ENCODE results near the gene LYSMD1.

LYSMD1 gene

DNA sequence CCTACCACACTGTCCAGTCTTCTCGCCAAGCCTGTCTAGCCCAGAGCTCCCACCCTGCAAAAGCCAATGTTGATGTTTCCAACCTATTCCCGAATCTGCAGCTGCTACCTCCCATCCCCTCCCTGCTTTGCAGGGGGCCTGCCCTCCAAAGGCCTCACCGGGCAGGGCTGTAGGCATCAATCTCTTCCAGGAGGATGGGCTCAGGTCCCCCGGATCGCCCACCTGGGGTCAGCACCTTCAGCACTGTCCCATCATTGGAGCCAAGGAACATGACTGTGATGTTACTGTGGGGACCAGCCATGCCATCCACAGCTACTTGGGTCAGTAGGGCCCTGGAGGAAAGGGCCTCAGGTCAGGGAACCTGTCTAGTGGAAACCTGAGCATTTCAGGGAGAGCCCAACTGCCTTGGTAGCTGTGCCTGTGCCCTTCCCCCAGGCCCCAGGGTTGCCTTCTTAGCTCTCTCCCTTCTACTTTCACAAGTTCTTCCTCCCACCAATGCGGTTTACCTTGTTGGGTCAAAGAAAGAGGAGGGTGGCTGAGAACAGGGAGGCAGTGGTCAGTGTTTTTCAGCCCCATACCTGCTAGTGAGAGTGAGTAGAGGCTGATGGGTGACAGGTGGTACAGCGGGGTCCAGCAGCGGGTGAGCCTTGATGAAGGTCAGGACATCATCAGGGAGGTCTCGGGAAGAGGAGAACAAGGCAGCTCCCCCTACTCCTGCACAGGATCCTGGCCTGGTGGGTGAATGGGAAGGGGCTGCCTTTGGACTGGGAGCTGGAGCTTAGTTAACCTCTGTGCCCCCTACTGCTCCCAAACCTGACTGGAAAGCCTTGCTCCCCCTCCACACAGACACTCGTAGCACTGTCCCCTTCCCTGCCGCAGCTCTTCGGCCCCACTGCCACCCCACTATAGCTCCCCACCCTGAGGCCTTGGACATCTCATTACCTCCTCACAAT, 30.0 kb downstream of the LYSMD1 start:
- no peak for DNase-seq

DNA sequence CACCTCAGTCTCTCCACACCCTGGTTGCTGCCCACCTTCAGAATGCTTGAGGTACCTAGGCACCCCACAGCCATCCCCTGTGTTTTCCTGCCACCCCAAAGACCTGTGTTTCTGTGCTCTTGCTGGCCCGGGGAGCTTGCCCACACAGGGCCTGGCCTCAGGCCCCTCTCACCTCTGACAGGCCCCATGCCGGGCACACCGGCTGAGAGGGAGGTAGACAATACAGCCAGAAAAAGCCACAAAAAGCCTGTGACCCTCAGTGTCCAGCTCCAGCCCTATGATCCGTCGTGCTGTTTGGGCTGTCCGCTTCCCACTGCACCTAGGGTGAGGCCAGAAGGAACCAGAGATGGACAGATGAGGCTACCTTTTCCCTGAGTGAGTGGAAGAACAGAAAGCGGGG, 30.7 kb downstream of the LYSMD1 start:
- no peak for DNase-seq

DNA sequence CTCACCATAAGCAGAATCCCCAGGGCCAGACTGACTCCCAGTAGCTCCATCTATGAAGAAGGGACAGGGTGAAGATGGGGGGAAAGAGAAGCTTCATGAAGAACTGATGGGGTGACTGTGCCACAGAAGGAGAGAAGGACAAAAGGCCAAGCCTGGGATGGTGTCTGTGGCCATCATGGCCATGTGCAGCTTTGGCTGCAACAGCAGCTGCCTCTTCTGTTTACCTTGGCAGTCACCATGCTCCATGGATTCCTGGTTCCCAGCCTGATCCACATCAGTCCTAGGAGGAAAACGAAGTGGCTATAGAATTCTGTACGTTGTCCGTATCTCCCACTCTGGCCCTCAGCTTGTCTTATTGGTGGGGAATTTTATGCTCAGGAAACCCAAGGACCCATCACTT, 31.3 kb downstream of the LYSMD1 start:
- DNase-seq = no peak

DNA sequence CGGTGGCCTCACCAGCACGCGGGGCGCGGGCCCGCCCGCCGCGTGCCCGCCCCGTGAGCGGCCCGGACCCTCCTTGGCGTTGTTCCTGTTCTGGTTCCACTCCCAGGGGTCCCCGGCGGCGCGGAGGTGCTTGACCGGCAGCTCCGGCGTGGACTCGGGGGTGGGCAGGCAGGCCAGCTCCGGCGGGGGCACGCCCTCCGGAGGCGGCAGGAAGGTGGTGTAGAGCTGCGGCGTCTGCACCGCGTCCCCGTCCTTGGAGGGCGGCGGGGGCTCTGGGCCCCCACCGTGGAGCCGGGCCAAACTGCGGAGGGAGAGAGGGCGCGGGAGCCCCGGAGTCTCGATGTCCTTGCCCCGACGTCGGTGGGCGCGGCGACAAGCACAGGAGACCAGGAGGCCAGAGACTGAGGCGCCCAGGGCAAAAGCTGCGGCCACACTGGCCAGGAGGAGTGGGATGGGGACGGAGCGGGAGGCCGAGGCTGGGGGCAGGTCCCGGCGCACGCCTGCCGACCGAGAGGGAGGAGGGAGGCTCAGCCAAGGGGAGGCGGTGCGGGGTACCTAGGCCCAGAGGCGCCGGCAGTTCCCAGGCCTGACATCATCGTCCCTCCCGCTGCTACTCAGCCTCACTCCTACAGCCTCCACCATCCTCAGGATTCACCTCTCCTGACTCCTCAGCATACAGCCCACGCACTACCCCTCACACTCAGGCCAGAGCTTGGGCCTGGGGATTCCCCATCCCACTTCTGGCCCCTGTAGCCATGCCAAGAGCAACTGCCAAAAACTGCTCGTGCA, 32.5 kb downstream of the LYSMD1 start:
- no peak for DNase-seq

DNA sequence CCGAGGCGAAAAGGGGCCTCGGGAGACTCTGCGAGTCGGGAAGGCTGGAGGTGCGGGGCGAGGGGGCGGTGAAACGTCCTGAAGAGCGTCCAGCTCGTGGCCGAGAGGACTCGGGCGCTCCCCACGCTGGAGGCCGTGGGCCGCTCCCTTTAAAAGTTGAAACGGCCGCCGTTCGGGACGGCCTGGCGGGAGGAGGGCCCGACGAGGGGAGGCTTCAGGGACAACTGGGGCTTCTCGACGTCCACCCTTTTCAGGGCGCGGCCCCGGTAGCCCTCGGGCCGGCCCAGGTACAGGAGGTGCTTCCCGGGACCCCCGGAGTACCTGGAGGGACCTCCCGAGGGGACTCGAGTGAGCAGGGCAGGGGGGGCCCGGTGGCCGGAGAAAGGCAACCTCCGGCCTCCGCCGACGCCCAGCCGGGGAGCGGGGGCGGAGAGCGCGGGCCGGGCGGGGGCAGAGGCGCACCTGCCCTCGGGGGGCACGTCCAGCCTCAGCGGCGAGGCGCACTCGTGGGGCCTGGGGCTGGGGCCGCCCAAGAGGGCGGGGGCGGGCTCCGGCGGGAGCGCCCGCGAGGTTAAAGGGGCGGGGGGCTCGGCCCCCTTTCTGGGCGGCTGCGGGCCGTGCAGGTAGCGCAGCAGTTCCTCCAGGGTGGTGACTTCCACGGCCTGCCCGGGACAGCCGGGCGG, 33.2 kb downstream of the LYSMD1 start:
- no peak for DNase-seq

DNA sequence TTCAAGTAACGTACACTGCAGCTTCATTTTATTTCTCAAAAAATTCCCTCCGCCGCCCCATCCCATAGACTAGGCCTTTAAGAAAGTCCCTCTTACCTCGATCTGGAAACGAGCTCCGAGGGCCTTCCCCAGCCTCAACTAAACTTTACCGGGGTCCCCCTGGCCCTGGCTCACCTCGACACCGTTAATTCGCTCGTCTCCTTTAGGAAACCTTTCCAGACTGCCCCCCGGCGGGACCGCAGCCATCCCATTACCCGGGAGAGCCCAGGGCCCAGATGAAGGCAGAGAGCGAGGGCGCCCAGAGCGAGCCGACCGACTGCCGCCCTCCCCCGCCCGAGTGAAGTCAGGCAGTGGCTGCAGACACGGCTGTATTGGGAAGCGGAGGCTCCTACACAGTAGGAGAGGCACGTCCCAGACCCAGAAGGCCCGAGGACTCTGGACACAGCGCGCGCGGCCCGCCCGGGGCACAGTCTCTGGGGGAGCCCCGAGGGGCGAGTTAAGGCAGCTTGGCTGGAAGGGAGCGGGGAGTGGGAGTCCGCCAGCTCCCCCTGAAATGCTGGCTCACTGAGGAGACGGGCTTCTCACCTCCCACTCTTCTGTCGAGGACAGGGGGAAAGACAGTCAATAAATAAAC, 33.9 kb downstream of the LYSMD1 start:
- DNase-seq = no peak

DNA sequence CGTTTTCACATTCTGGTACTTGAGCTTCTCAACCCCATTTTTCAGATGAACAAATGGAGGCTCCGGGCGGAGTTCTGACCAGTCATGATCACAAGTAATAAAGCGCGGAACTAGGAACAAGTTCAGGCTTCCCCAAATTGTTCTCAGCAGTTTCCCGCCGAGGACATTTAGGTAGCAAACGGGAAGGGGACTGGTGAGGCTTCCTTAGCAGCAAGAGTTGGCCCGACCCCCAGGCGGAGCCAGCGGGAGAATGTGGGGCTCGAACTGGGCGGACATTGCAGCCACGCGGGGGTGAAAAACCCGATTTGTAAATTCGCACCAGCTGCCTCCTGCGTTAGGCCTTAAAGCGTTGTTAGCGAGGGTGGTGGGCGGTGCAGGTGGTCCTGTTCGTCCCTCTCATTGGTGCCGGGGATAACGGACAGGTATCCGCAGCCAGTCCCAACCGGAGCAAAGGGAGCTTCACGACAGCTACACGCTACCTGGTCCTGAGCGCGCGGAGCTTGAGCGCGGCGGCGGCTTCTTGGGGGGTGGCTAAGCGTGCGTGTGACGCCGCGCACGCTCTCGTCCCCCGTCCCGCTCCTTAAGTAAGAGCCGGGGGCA, 34.6 kb downstream of the LYSMD1 start:
- no peak for DNase-seq

DNA sequence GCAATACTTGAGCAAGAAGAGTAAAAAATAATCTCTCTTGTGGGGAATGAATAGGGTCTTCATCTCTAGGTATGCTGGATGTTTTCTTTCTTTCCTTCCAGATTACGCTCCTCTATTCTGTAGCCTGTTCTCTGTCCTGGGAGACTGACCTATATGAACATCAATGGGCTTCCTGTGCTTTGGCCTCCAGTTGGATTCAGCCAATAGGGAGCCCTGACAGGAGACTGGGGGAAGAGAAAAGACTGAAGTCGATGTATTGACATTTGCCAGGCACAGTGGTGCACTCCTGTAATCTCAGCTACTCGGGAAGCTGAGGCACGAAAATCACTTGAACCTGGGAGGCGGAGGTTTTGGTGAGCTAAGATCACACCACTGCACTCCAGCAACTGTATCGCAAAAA, 36.9 kb downstream of the LYSMD1 start:
- no peak for DNase-seq

DNA sequence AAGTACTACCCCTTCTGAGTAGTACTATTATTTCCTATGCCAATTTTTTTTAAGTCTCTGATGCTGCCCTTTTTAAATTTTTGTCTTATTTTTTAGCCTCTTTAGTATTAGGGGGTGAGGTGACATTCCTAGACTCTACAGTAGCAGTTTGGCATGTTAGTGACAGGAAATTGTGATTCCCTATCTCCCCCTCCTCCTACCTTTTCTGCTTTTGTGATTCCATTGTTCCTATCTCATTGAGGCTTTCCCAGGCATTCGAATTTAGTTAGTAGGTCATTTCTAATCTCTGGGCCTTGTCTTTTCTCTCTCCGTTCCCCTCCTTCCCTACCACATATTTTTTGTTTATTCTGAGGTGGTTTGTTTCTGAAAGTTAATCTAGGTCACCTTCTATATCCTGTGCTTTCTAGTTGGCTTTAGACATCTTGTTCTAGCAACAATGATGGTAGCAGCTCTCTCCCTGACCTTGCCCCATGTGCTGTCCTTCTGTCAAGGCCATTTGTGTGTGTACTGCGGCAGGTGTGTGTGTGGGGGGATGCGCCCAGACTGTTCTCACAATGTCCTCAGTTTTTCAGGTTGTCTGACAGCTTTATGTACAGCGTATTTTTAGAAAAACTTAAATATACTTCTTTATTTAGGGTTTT, 40.8 kb downstream of the LYSMD1 start:
- DNase-seq = no peak

DNA sequence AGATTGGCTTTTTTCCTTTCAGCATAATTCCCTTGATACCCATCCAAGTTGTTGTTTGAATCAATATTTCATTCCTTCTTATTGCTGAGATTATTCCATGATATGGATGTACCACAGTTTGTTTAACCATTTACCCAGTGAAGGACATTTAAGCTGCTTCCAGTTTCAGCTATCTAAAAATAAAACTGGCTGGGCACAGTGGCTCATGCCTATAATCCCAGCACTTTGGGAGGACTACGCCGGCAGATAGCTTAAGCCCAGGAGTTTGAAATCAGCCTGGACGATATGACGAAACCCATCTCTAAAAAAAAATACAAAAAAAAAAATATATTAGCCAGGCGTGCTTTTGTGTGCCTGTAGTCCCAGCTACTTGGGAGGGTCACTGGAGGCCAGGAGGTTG, 51.8 kb downstream of the LYSMD1 start:
- DNase-seq = no peak

Data from AML-193 (cell line).